IMR-90 (cell line): Measurements from ENCODE around the gene CACNA1I. TPM values are rescaled to one million over a fixed set of nuclear protein-coding genes. Genes with fewer than 3 reads are reported as not detected.
"Not testable (repeated sequence)": the region's sequence is repeated elsewhere in the genome, so short reads cannot be mapped to it uniquely, and the experiment has no call there.

Source experiments
- ATAC-seq: fragments of 200-7000 bp; cut with Tn5 transposase; 2 replicates; pipeline ENCODE4 v1.9.1; 2020; ENCODE audit warnings: low read depth, mild to moderate bottlenecking, moderate library complexity
- BruUV-seq: library from RNA; stranded (reverse); fragments of 400-500 nt; replicated peaks from 2 replicates; lab custom pipeline; 2021; lab: Mats Ljungman, UMichigan
- CTCF ChIA-PET: fragments of 300-600 bp; formaldehyde crosslinking; extraction: SDS; loops from one replicate; lab custom pipeline; 2021; ENCODE audit warnings: antibody characterized with exemption; lab: Yijun Ruan, JAX
- POLR2A ChIA-PET: fragments of 300-600 bp; sonication (Branson Sonifier 250); formaldehyde crosslinking; loops from one replicate; lab custom pipeline; 2022; ENCODE audit warnings: antibody characterized with exemption; ENCODE audit not compliant: unreplicated experiment; lab: Charles Lee
- DNase-seq: peaks from one replicate; pipeline ENCODE4 v3.0.0; 2013
- H2AFZ ChIP-seq: replicated peaks from 2 replicates; pipeline ENCODE3; 2013; ENCODE audit warnings: low read length, mild to moderate bottlenecking; ENCODE audit not compliant: poor library complexity
- H2AK5ac ChIP-seq: 2 replicates; pipeline ENCODE4 v1.6.1; 2013; ENCODE audit warnings: low read depth, low read length, inconsistent platforms
- H2AK9ac ChIP-seq: replicated peaks from 2 replicates; pipeline ENCODE3; 2013; ENCODE audit warnings: mild to moderate bottlenecking, low read depth, low read length, moderate library complexity; ENCODE audit not compliant: poor library complexity
- H2BK120ac ChIP-seq: 2 replicates; pipeline ENCODE4 v1.6.1; 2013; ENCODE audit warnings: low read depth, low read length, inconsistent platforms
- H2BK15ac ChIP-seq: 3 replicates; pipeline ENCODE4 v1.6.1; 2013; ENCODE audit warnings: low read depth, low read length, inconsistent platforms
- H2BK20ac ChIP-seq: 2 replicates; pipeline ENCODE4 v1.6.1; 2013; ENCODE audit warnings: low read depth, mild to moderate bottlenecking, inconsistent platforms, low read length, moderate library complexity
- H2BK5ac ChIP-seq: 2 replicates; pipeline ENCODE4 v1.6.1; 2013; ENCODE audit warnings: mild to moderate bottlenecking, low read depth, low read length, inconsistent platforms; ENCODE audit not compliant: poor library complexity, severe bottlenecking
- H3K14ac ChIP-seq: replicated peaks from 2 replicates; pipeline ENCODE4 v1.6.1; 2013; ENCODE audit warnings: low read depth, low read length, inconsistent platforms
- H3K18ac ChIP-seq: 2 replicates; pipeline ENCODE4 v1.6.1; 2013; ENCODE audit warnings: low read depth, low read length, control low read depth
- H3K23ac ChIP-seq: 2 replicates; pipeline ENCODE4 v1.6.1; 2013; ENCODE audit warnings: low read depth, low read length, inconsistent platforms
- H3K27ac ChIP-seq: 2 replicates; pipeline ENCODE4 v1.5.1; 2013; ENCODE audit warnings: mild to moderate bottlenecking, control low read depth, low read length; ENCODE audit not compliant: insufficient read depth
- H3K27me3 ChIP-seq: 2 replicates; pipeline ENCODE4 v1.6.1; 2013; ENCODE audit warnings: low read length; ENCODE audit not compliant: control insufficient read depth, insufficient read depth
- H3K36me3 ChIP-seq: 2 replicates; pipeline ENCODE4 v1.6.1; 2013; ENCODE audit warnings: low read length, mixed read lengths; ENCODE audit not compliant: control insufficient read depth, insufficient read depth
- H3K4ac ChIP-seq: 2 replicates; pipeline ENCODE4 v1.6.1; 2013; ENCODE audit warnings: low read depth, low read length, inconsistent platforms
- H3K4me1 ChIP-seq: 2 replicates; pipeline ENCODE4 v1.6.1; 2013; ENCODE audit warnings: low read length, mixed read lengths; ENCODE audit not compliant: control insufficient read depth, insufficient read depth
- H3K4me2 ChIP-seq: 2 replicates; pipeline ENCODE4 v1.6.1; 2013; ENCODE audit warnings: low read depth, mild to moderate bottlenecking, control low read depth, low read length, moderate library complexity
- H3K4me3 ChIP-seq: 2 replicates; pipeline ENCODE4 v1.5.1; 2013; ENCODE audit warnings: low read depth, mild to moderate bottlenecking, control low read depth, low read length, moderate library complexity; ENCODE audit not compliant: insufficient read depth
- H3K56ac ChIP-seq: 2 replicates; pipeline ENCODE4 v1.6.1; 2013; ENCODE audit warnings: low read length, inconsistent platforms; ENCODE audit not compliant: insufficient read depth; ENCODE audit errors: extremely low read depth
- H3K79me1 ChIP-seq, 2 experiments: 2 replicates each; pipeline ENCODE4 v1.6.1; 2013; ENCODE audit warnings: low read length in 2 of 2, inconsistent platforms in 1 of 2, low read depth in 1 of 2
- H3K9ac ChIP-seq: 2 replicates; pipeline ENCODE4 v1.6.1; 2013; ENCODE audit warnings: low read depth, low read length, control low read depth
- H3K9me1 ChIP-seq: 2 replicates; pipeline ENCODE4 v1.6.1; 2013; ENCODE audit warnings: low read length, inconsistent platforms; ENCODE audit not compliant: insufficient read depth
- H3K9me3 ChIP-seq: 2 replicates; pipeline ENCODE4 v1.6.1; 2013; ENCODE audit warnings: low read length; ENCODE audit not compliant: control insufficient read depth, insufficient read depth
- H4K20me1 ChIP-seq: 2 replicates; pipeline ENCODE4 v1.6.1; 2013; ENCODE audit warnings: low read length, inconsistent platforms; ENCODE audit not compliant: insufficient read depth
- H4K5ac ChIP-seq: 2 replicates; pipeline ENCODE4 v1.6.1; 2013; ENCODE audit warnings: mild to moderate bottlenecking, low read depth, low read length, control low read depth
- H4K8ac ChIP-seq, 2 experiments: 2 replicates each; pipeline ENCODE4 v1.6.1; 2013; ENCODE audit warnings: low read depth in 2 of 2, low read length in 2 of 2, control low read depth in 1 of 2, inconsistent platforms in 1 of 2
- H4K91ac ChIP-seq: 2 replicates; pipeline ENCODE4 v1.6.1; 2013; ENCODE audit warnings: low read depth, low read length, inconsistent platforms; ENCODE audit not compliant: insufficient read depth
- BHLHE40 ChIP-seq: fragments of 150-350 bp; IDR thresholded peaks from 2 replicates; pipeline ENCODE4 v1.6.1; 2016; ENCODE audit warnings: mild to moderate bottlenecking, low read depth, low read length
- CHD1 ChIP-seq: IDR thresholded peaks from 2 replicates; pipeline ENCODE4 v1.6.1; 2012; ENCODE audit warnings: low read depth, low read length, improper control_type of control experiment
- MXI1 ChIP-seq: IDR thresholded peaks from 2 replicates; pipeline ENCODE4 v1.6.1; 2012; ENCODE audit warnings: low read depth, mild to moderate bottlenecking, low read length, moderate library complexity, borderline replicate concordance
- NFE2L2 ChIP-seq: fragments of 150-350 bp; IDR thresholded peaks from 2 replicates; pipeline ENCODE4 v1.6.1; 2016; ENCODE audit warnings: low read depth, mild to moderate bottlenecking, low read length
- WGBS, 2 experiments: methylation state at CpG; one replicate each; pipeline versions ENCODE4 v1.1.5 to v1.1.7; 2013; ENCODE audit warnings: missing lambda C conversion rate in 2 of 2; ENCODE audit not compliant: insufficient read length in 1 of 2; ENCODE audit errors: extremely low coverage in 2 of 2; 5-methylcytosine and 5-hydroxymethylcytosine counted together
- dilution Hi-C: fragments of 300-500 bp; cut with HindIII; formaldehyde crosslinking; loops from one replicate; pipeline ENCODE4 v1.14.3; 2018; ENCODE audit warnings: low sequenced_read_pairs; ENCODE audit not compliant: unreplicated experiment
- in situ Hi-C: fragments of 300-500 bp; cut with MboI; formaldehyde crosslinking; loops from 3 replicates; pipeline ENCODE4 v1.14.3; 2019; ENCODE audit warnings: low sequenced_read_pairs, inconsistent platforms, mixed read lengths
- intact Hi-C: fragments of 100-400 bp; cut with micrococcal nuclease; formaldehyde crosslinking; loops from 2 replicates; pipeline ENCODE4 v1.10.0; 2022
- polyA plus RNA-seq, 3 experiments: library from polyadenylated mRNA; depleted of rRNA; stranded (reverse); fragments of >200 nt; gene quantifications; 2 replicates each; pipeline ENCODE4 v1.2.3, GENCODE V29; 2012; ENCODE audit warnings: low replicate concordance in 1 of 3
- total RNA-seq: library from RNA; depleted of rRNA; stranded (reverse); fragments of >200 nt; gene quantifications from 2 replicates; pipeline ENCODE4 v1.2.3, GENCODE V29; 2012

Gene CACNA1I
- total and polyA plus RNA-seq, 2 of the 4 experiments (the other 2 are of a cell fraction): under 0.01 to 0.02 TPM

GRCh38 chr22:39733191-39733590 is 162.6 kb downstream of the CACNA1I start:
- Histone ChIP-seq H2BK20ac (no peak overlapping the region), H3K9me3 (no peaks in the 10 kb centered on the region), H4K20me1 (no peaks in the 10 kb centered on the region), H3K79me1 (no peaks in the 10 kb centered on the region), H2BK15ac (no peak overlapping the region), H4K91ac (no peak overlapping the region), H3K27ac (no peak overlapping the region), H3K27me3 (peaks cover 37% of the 10 kb centered on the region), H2BK5ac (no peak overlapping the region), H3K4ac (no peak overlapping the region), H4K8ac (no peak overlapping the region), H3K4me2 (no peak overlapping the region), H3K4me3 (no peak overlapping the region), H3K56ac (no peak overlapping the region), H3K9me1 (peaks cover 3% of the 10 kb centered on the region; the same call in 1 of the 2 replicates), H3K36me3 (no peaks in the 10 kb centered on the region), H2AK9ac (no peak overlapping the region), H2AFZ (no peak overlapping the region), H3K4me1 (no peaks in the 10 kb centered on the region; the same call in 1 of the 2 replicates), H3K18ac (no peak overlapping the region), H2BK120ac (no peak overlapping the region), H3K14ac (no peak overlapping the region), H3K23ac (no peak overlapping the region), H2AK5ac (no peak overlapping the region), H4K5ac (no peak overlapping the region), H3K9ac (no peak overlapping the region)
- in situ Hi-C loops: no loop called here
- ChIA-PET CTCF (no interaction called here), POLR2A (no interaction called here)
- DNase-seq (no peak), ATAC-seq (no peak)
- intact Hi-C loops: no loop called here
- WGBS, 2 experiments: no CpG with 5 or more reads among the region's 2 CpGs
- TF ChIP-seq CHD1 (no peak), NFE2L2 (no peak), MXI1 (no peak), BHLHE40 (no peak)
- no TSS peak for BruUV-seq
- dilution Hi-C loops: no loop called here

DNA sequence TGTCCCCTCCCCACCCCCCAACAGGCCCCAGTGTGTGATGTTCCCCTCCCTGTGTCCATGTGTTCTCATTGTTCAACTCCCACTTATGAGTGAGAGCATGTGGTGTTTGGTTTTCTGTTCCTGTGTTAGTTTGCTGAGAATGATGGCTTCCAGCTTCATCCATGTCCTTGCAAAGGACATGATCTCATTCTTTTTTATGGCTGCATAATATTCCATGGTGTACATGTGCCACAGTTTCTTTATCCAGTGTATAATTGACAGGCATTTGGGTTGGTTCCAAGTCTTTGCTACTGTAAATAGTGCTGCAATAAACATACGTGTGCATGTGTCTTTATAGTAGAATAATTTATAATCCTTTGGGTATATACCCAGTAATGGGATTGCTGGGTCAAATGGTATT is 163.5 kb downstream of the CACNA1I start:
- no CpG with 5 or more reads among the region's 1 CpG for WGBS, 2 experiments
- POLR2A ChIA-PET: not testable (repeated sequence)

More for the DNA sequence above, 163.5 kb downstream of the CACNA1I start:
- H3K4me2 ChIP-seq, H3K56ac ChIP-seq, H2BK15ac ChIP-seq, H4K91ac ChIP-seq, H3K18ac ChIP-seq, H4K20me1 ChIP-seq, H3K4ac ChIP-seq, H3K9me1 ChIP-seq, dilution Hi-C loops, H3K4me1 ChIP-seq, DNase-seq, H2AFZ ChIP-seq, H2AK5ac ChIP-seq, H3K9me3 ChIP-seq, H2BK20ac ChIP-seq, H3K9ac ChIP-seq, ATAC-seq, BruUV-seq, H2BK5ac ChIP-seq, H3K4me3 ChIP-seq, H4K8ac ChIP-seq, H2AK9ac ChIP-seq, in situ Hi-C loops, H2BK120ac ChIP-seq, CTCF ChIA-PET, intact Hi-C loops, H3K36me3 ChIP-seq, H3K79me1 ChIP-seq, H3K14ac ChIP-seq, H3K27ac ChIP-seq, H4K5ac ChIP-seq, H3K23ac ChIP-seq: not testable (repeated sequence)
- H3K27me3 ChIP-seq: peaks cover 35% of the 10 kb centered on the region
